ENCODE data around the gene CLEC4M. TPM values are rescaled to one million over a fixed set of nuclear protein-coding genes. Genes with fewer than 3 reads are reported as not detected.

CLEC4M gene
- total and polyA plus RNA-seq, 2 of the 8 experiments (the other 6 are each of a cell fraction or from before 2014, with no cell fraction given): not detected

GRCh38 chr19:7806876-7807275 is 43.8 kb downstream of the CLEC4M start (continued):
- no peak for TF ChIP-seq CBX8 (IDR thresholded peaks at IDR 0.05; ENCODE audit: borderline replicate concordance, low read depth, low read length)
- no peak for TF ChIP-seq CTBP2 (IDR thresholded peaks at IDR 0.05; ENCODE audit: borderline replicate concordance, insufficient read depth, insufficient read length, low read length)
- TF ChIP-seq SP1 (IDR thresholded peaks at IDR 0.05; ENCODE audit: low read depth, low read length): no peak
- no peak for TF ChIP-seq JUN (IDR thresholded peaks at IDR 0.05; ENCODE audit: low read depth, low read length)
- TF ChIP-seq HDAC6 (IDR thresholded peaks at IDR 0.05; ENCODE audit: low read depth, low read length): no peak
- no peak for TF ChIP-seq TCF12 (IDR thresholded peaks at IDR 0.05; ENCODE audit: low read depth, low read length)

Measured in H1 (cell line).